A673 (cell line): ENCODE measurements around the gene DNAH8. TPM values are rescaled to one million over a fixed set of nuclear protein-coding genes. Genes with fewer than 3 reads are reported as not detected.
A peak's percentile ranks its signal among the peaks of the same experiment; 100 is the strongest.

Experiments
- BruUV-seq: library from RNA; stranded (reverse); fragments of 400-500 nt; replicated peaks from 2 replicates; lab custom pipeline; 2021; lab: Mats Ljungman, UMichigan
- CTCF ChIA-PET: fragments of 300-600 bp; sonication (Branson Sonifier 250); formaldehyde crosslinking; loops from one replicate; lab custom pipeline; 2022; ENCODE audit warnings: antibody characterized with exemption; lab: Charles Lee
- POLR2A ChIA-PET: fragments of 300-600 bp; sonication (Branson Sonifier 250); formaldehyde crosslinking; loops from one replicate; lab custom pipeline; 2022; ENCODE audit warnings: antibody characterized with exemption; ENCODE audit not compliant: low non-redundant PET; lab: Charles Lee
- DNase-seq: peaks from one replicate; pipeline ENCODE4 v3.0.0-alpha.2; 2015; ENCODE audit warnings: low spot score
- H3K27ac ChIP-seq: fragments of 200-600 bp; sonication (generic); 2 replicates; pipeline ENCODE4 v1.5.1; 2016; ENCODE audit warnings: mixed run types, low read depth, mild to moderate bottlenecking, mixed read lengths, antibody characterized with exemption, low read length; ENCODE audit not compliant: poor library complexity, severe bottlenecking
- H3K27me3 ChIP-seq: fragments of 200-600 bp; sonication (generic); replicated peaks from 2 replicates; pipeline ENCODE4 v1.6.1; 2017; ENCODE audit warnings: mixed run types, low read depth, mild to moderate bottlenecking, mixed read lengths, antibody characterized with exemption, low read length; ENCODE audit not compliant: insufficient read depth, poor library complexity
- H3K36me3 ChIP-seq: fragments of 200-600 bp; sonication (generic); 2 replicates; pipeline ENCODE4 v1.6.1; 2016; ENCODE audit warnings: mixed run types, mild to moderate bottlenecking, mixed read lengths, antibody characterized with exemption, low read length; ENCODE audit not compliant: insufficient read depth, poor library complexity, severe bottlenecking
- H3K4me1 ChIP-seq: fragments of 200-600 bp; sonication (generic); 2 replicates; pipeline ENCODE4 v1.6.1; 2017; ENCODE audit warnings: mixed run types, mild to moderate bottlenecking, mixed read lengths, antibody characterized with exemption, low read length; ENCODE audit not compliant: insufficient read depth, poor library complexity, severe bottlenecking
- H3K4me3 ChIP-seq: fragments of 200-600 bp; sonication (generic); 2 replicates; pipeline ENCODE4 v1.5.1; 2016; ENCODE audit warnings: low read depth, mixed run types, mild to moderate bottlenecking, mixed read lengths, low read length; ENCODE audit not compliant: poor library complexity, severe bottlenecking
- H3K9me3 ChIP-seq: fragments of 200-600 bp; sonication (generic); 2 replicates; pipeline ENCODE4 v1.6.1; 2016; ENCODE audit warnings: mixed run types, low read depth, mild to moderate bottlenecking, mixed read lengths, antibody characterized with exemption, low read length; ENCODE audit not compliant: poor library complexity, severe bottlenecking
- EZH2 ChIP-seq: fragments of 200-600 bp; sonication (generic); IDR thresholded peaks from 2 replicates; pipeline ENCODE4 v1.6.1; 2017; ENCODE audit warnings: borderline replicate concordance, low read depth, mild to moderate bottlenecking, mixed read lengths, antibody characterized with exemption, low read length; ENCODE audit not compliant: poor library complexity, severe bottlenecking
- intact Hi-C: fragments of 100-400 bp; cut with micrococcal nuclease; formaldehyde crosslinking; loops from one replicate; pipeline ENCODE4 v1.10.0; 2022; ENCODE audit not compliant: unreplicated experiment
- total RNA-seq: library from RNA; stranded (reverse); gene quantifications from 2 replicates; pipeline ENCODE4 v1.2.3, GENCODE V29; 2021
- TF ChIP-seq, protein P1 (sequence below): fragments of 300-800, 200-600 bp; sonication (generic); conservative IDR thresholded peaks from 2 replicates; pipeline ENCODE4 v1.5.1; 2017; ENCODE audit warnings: low read depth, mild to moderate bottlenecking, antibody characterized with exemption, low read length, moderate library complexity, mixed read lengths

DNAH8 gene
- total RNA-seq, 1 experiment from 2014 or later, result not detected

GRCh38 chr6:38701551-38701950 lies 13.6 kb upstream of the DNAH8 start:
- H3K4me1 ChIP-seq, result no peaks in the 10 kb centered on the region
- peaks cover 18% of the 10 kb centered on the region for H3K36me3 ChIP-seq
- no TSS peak for BruUV-seq
- intact Hi-C loops, result no loop called here
- H3K4me3 ChIP-seq, result peak overlapping the region; percentile 63
- H3K9me3 ChIP-seq, result peaks cover 18% of the 10 kb centered on the region
- no peak for TF ChIP-seq EZH2
- TF ChIP-seq, protein P1, sequence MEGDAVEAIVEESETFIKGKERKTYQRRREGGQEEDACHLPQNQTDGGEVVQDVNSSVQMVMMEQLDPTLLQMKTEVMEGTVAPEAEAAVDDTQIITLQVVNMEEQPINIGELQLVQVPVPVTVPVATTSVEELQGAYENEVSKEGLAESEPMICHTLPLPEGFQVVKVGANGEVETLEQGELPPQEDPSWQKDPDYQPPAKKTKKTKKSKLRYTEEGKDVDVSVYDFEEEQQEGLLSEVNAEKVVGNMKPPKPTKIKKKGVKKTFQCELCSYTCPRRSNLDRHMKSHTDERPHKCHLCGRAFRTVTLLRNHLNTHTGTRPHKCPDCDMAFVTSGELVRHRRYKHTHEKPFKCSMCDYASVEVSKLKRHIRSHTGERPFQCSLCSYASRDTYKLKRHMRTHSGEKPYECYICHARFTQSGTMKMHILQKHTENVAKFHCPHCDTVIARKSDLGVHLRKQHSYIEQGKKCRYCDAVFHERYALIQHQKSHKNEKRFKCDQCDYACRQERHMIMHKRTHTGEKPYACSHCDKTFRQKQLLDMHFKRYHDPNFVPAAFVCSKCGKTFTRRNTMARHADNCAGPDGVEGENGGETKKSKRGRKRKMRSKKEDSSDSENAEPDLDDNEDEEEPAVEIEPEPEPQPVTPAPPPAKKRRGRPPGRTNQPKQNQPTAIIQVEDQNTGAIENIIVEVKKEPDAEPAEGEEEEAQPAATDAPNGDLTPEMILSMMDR, result no peak
- ChIA-PET POLR2A (no interaction called here), CTCF (no interaction called here)
- H3K27ac ChIP-seq, result no peak overlapping the region
- no peak for DNase-seq
- no peaks in the 10 kb centered on the region for H3K27me3 ChIP-seq

DNA sequence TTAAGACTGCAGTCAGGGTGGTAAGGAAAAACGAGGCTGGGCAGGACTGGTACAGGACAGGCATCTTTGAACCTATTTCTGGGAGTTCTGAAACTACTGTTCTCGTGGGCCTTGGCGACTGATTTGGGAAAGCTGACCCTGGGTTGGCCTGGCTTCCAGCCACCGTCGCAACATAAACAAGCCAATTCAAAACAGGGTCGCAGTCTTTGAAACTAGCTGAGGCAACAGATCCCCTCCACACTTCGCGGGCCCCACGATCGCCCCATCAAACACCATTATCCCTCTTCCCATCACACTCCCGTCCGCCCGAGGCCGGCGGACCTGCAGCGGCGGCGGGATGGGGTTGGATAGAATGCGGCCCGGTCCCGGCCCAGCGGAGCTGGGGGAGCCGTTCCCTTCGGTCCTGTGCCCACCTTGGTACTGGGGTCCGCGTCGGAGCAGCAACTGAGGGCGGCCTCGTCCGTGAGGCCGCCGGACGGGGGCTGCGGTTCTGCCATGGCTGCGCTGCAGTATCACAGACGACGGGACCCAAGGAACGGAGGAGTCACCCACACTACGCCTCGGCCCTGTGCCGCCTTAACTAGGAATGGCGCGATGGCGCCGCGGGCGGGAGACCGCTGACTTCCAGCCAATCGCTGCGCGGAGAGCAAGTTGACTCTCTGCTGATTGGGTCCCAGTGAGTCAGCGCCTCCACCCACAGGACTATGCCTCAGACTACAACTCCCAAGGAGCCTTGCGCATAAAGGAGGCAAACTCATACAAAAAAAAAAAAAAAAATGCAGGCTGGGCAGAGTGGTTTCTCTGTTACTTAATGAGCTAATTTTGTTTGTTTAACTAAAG lies 12.3 kb upstream of the DNAH8 start, which contains the start of gene GLO1:
GLO1 (minus strand) TSS at position 588 of the 840 bp plus-strand sequence; CDS start at position 497, 91 bp downstream.
- BruUV-seq, result no TSS peak
- Histone ChIP-seq H3K27ac (peak within 1 kb of the TSS; percentile 81), H3K27me3 (no peaks in the 10 kb centered on the region), H3K36me3 (peaks cover 18% of the 10 kb centered on the region), H3K4me1 (no peaks in the 10 kb centered on the region), H3K4me3 (peak within 1 kb of the TSS; percentile 63), H3K9me3 (peaks cover 18% of the 10 kb centered on the region)
- intact Hi-C loops, result no loop called here
- ChIA-PET CTCF (interaction anchor here (0.6 to 0.7 kb wide), 2 partner anchors 528 to 1214 kb away, joined by 3 to 4 read pairs; no protein-coding TSS in a partner anchor), POLR2A (interaction anchor here (0.5 to 0.7 kb wide), 5 partner anchors 19 to 1784 kb away, joined by 4 to 14 read pairs (median 11); no protein-coding TSS in a partner anchor)
- peak; percentile 99 for DNase-seq
- TF ChIP-seq, protein P1, result no peak
- TF ChIP-seq EZH2, result no peak

DNA sequence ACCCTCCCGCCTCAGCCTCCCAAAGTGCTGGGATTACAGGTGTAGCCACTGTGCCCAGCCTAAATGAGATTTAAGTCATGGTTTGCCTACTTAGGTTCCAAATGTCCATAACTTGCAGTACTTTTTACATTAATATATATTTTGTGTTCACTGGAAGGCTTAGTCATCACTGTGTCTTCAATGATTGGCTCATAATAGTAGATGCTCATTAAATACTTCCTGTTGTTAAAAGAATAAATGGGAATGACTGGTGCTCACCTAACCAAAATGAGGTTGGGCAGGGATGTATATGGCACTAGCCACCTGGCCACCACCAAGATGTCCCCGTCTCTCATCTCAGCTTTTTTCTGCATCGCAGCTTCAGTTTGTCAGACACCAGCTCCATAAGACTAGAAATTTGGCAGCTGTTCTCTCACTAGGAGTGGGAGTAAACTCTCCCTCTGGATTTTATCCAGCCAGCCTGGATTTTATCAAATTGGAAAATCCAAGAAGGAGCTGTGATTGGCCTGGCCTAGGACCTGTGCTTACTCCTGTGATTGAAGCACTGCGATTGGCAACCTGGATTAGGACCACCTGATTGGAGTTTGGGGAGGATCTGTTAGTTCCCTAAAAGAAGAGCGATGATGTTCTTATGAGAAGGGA lies 11.0 kb upstream of the DNAH8 start:
- Histone ChIP-seq H3K36me3 (peaks cover 18% of the 10 kb centered on the region), H3K4me3 (no peak overlapping the region), H3K27me3 (no peaks in the 10 kb centered on the region), H3K9me3 (peaks cover 18% of the 10 kb centered on the region), H3K4me1 (no peaks in the 10 kb centered on the region), H3K27ac (no peak overlapping the region)
- BruUV-seq, result no TSS peak
- intact Hi-C loops, result no loop called here
- no peak for DNase-seq
- CTCF ChIA-PET, result no interaction called here
- TF ChIP-seq EZH2, result no peak
- TF ChIP-seq, protein P1, result no peak
- POLR2A ChIA-PET, result no interaction called here
